ENCODE measurements around the gene PERM1. TPM values are rescaled to one million over a fixed set of nuclear protein-coding genes. Genes with fewer than 3 reads are reported as not detected.

PERM1 gene, protein sequence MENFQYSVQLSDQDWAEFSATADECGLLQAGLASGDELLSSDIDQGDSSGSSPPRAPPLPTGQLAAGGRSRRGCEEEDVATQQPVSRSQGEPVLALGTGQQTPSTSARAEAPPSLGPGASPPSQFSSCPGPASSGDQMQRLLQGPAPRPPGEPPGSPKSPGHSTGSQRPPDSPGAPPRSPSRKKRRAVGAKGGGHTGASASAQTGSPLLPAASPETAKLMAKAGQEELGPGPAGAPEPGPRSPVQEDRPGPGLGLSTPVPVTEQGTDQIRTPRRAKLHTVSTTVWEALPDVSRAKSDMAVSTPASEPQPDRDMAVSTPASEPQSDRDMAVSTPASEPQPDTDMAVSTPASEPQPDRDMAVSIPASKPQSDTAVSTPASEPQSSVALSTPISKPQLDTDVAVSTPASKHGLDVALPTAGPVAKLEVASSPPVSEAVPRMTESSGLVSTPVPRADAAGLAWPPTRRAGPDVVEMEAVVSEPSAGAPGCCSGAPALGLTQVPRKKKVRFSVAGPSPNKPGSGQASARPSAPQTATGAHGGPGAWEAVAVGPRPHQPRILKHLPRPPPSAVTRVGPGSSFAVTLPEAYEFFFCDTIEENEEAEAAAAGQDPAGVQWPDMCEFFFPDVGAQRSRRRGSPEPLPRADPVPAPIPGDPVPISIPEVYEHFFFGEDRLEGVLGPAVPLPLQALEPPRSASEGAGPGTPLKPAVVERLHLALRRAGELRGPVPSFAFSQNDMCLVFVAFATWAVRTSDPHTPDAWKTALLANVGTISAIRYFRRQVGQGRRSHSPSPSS
- not detected in 2 replicates for total RNA-seq

DNA sequence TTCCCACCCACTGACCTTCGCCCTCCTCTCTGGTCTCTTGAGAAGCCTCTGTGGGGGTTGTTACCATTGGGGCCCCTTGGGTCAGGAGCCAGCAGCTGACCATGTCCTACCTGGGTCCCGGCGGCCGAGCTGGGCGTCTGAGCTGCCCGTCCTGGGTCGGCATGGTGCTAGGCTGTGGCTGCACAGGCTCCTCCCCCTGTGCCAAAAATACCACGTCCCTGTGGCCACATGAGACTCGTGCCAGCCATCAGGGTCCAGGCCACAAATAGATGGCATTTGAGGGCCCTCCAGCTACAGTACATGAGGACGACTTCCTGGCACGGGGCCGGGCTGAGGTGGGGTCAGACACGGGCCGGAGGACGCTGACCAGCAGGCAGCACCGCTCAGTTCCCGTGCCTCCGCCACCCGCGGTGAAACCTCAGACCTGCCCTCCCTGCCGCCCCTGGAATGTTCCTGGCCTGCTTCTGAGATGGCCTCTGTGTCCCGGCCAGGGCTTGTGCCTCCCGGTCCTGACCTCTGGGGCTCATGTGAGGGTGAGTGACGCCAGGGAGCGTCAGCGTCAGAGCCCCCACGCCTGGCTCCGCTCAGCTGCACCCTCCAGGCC, at the start of gene PERM1:
Gene PERM1, minus strand, starts transcription at position 139 of the 604 bp plus-strand sequence. CDS start 1,064 bp downstream, outside the sequence.
- intact Hi-C loops (cut with micrococcal nuclease) = loop anchor here (5.0 kb wide), 1 partner anchor 310 kb away; no protein-coding TSS in a partner anchor

DNA sequence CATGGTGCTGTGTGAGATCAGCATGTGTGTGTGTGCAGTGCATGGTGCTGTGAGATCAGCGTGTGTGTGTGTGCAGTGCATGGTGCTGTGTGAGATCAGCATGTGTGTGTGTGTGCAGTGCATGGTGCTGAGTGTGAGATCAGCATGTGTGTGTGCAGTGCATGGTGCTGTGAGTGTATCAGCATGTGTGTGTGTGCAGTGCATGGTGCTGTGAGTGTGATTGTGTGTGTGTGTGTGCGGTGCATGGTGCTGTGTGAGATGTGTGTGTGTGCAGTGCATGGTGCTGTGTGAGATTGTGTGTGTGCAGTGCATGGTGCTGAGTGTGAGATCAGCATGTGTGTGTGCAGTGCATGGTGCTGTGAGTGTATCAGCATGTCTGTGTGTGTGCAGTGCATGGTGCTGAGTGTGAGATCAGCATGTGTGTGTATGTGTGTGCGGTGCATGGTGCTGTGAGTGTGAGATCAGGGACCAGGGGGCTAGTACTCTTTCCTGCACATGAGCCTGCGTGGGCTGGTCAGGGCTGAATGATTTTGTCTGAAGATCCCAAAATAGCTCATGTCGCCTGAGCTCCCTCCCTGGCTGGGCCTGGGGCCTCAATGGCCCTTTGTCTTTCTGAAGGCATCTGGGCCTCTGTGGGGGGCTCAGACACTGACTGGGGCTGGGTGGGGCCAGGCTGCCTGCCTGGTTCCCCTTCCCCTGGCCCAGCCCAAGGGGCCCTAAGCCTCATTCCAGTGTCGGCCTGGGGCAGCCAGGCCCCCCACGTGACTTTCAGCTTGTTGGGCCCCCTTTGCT, 49.2 kb upstream of the PERM1 start:
- intact Hi-C loops (cut with micrococcal nuclease) = loop anchor here (10.0 kb wide), 1 partner anchor 884 kb away; the partner anchor contains the start of genes CALML6 and TMEM52

DNA sequence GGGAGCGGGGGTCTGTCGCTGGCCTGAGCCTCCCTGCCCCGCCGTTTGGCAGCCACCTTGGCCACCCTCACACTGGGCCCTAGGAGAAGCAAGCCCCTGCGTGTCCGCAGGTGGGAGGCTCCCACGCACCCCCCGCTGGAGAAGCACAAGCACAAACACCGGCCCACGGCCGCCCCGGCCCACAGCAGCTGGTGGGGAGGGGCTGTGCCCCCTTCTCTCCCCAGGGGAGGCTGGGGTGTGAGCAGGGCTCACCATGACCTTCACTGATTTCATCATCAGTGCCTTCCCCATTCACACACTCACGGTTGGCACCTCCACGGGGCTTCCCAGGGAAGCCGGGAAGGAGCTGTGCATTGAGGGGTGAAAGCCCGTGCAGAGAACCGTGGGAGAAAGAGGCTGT, 45.9 kb upstream of the PERM1 start:
- intact Hi-C loops (cut with micrococcal nuclease) = no loop called here

DNA sequence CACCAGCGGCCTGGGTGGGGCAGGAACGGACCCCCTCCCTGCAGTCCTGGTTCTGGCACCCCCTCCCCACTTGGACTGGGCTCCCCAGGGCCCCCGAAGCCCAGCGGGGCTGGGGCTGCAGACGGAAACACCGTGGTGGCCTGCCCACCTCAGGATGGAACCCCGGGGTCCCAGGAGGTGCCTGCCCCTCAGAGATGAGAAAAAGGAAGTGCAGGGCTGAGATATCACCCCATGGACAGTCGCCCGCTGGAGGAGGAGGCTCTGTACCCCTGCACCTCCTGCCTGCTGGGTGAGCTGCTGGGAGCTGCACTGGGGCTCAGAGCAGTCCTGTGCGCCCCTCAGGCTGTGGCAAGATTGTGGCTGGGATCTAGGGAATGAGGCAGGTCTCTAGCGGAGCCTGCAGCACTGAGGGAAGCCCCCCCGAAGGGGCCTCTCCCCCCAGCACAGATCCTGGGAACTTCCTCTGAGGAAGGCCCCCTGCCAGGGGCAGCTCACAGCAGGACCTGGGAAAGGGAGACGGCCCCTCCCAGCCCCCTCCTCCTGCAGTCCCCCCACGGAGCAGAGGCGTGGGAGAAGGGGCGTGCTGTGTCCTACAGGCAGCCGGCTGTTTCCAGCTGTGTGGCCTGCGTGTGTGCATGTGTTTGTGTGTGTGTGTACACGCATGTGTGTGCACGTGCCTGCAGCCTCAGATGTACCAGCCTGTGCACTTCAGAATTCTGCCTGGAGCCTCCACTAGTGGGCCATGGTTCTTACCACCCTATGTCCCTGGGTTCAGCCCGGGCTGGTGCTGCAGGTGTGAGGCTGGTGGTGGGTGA, 44.9 kb upstream of the PERM1 start:
- intact Hi-C loops (cut with micrococcal nuclease) = no loop called here

DNA sequence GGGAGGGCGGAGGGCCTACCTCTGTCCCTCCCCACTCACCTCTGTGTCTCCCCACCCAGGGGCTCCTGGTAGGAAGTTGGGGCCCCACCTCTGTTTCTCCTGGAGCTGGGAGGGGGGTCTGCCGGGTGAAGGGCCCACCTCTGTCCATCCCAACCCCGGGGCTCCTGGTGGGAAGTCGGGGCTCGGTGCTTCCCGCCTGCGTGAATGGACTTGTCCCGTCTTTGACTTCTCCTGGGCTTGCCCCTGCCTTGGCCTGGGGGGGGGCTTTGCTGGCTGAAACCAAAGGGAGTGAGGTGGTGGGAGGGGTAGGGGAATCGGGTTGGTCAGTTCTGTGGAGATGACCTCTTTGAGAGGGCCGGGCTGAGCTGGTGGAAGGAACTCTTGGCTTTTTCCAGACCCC, 43.8 kb upstream of the PERM1 start:
- intact Hi-C loops (cut with micrococcal nuclease) = no loop called here

DNA sequence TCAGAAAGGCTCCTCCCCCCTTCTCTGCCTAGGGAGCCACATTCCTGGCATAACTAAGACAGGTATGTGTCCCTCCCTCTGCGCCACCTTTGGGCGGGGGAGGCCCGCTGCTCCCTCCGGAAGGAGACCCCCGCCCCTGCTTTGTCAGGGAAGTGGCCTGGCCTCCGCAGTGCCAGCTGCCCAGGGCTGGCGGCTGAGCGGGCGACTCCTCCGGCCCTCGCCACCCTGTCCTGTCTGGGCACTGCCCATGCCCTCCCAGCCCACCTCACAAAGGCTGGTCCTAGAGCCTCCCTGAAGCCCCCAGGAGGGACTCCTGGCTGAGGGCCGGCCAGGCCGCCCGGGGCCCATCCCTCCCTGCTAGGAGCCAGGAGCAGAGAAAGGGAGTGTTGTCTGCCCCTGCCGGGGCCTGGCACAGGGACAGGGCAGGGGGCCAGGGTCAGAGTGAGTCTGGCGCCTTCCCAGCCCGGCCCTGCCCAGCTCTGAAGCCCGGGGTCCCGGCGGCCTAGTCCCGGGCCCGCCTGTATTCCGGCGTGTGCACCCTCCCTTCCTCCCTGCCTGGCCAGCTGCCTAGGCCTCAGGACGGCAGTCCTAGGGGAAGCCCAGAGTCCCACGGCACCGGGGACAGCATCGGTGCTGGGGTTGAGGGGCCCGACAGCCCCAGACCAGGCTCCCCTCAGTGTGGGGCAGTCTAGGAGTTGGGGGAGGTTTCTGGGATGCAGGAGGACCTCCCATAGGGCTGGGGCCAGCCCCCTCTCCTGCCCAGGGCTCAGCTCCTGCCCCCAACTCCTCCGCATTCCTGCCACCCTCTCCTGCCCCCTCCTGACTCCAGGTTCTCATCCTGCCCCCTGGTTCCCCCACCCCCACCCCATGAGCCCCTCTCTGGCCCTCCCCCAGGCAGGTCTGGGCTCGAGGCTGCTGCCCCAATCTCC, 43.1 kb upstream of the PERM1 start:
- intact Hi-C loops (cut with micrococcal nuclease) = no loop called here

DNA sequence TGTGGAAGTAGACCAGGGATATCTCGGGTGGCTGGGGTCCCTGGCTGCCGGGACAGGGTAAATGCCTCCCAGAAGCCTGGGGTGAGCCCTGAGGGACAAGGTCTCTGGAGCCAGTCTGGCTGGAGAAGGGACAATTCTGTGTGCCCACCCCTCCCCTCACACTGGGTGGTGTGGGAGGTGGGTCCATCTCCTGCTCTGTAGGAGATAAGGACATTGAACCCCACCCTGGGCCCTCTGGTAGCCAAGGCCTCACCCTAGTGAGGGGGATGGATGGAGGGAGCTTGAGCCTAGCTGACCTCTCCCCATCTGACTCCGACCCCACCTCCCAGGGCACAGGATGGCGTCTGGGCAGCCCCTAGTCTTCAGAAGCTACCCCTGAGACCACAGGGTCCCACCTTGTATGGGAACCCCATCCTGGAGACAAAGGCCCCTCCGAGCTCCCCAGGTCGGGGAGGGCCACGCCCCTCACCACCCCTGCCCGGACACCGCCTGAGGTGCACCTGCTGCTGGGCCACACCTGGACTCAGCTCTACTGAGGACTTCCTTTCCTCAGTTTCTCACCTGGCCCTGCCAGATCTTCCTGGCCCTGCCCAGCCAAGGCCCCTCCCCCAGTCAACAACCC, 42.4 kb upstream of the PERM1 start:
- intact Hi-C loops (cut with micrococcal nuclease) = no loop called here

DNA sequence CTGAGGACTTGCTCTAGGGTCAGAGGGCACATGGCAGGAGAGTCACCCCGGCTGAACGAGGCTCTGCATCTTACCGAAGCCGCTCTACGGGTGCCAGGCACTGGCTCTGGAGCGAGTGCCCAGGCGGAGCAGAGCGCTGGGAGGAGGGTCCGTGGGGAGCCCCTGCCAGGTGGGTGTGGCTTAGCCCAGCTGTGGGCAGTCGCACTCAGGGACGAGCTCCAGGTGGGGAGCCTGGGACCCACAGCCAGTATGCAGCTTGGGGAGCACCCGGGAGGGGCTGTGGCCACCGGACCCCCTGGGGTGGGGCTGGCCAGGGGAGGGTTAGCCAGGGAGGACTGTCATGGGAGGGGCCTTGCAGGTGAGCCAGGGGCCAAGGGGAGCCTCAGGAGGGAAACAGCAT, 41.8 kb upstream of the PERM1 start:
- intact Hi-C loops (cut with micrococcal nuclease) = no loop called here

DNA sequence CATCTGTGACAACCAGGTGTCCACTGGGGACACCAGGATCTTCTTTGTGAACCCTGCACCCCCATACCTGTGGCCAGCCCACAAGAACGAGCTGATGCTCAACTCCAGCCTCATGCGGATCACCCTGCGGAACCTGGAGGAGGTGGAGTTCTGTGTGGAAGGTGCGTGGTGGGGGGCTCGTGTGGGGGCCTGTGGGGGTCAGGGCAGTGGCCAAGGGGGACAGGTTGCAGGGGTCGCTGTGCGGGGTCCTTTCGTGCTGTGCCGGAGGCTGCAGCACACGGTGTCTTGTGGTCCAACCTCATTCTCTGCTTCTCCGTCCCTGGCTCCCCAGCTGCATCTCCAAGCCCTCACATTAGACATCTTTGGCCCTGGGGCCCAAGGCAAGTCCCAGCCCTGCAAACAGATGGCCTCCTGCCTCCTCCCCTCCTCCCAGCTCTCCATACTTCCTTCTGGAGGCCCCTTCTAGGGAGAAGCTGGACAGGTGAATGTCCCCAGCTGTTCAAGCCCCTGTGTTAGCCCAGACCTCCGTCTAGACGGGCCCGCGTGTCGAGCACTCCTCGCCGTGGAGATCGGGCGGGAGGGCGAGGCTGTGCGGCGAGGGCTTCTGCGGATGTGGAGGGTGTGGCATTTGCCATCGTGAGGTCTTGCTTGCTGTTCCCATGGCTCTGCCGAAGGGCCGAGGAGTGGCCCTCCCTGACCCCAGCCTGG, 40.6 kb upstream of the PERM1 start:
- intact Hi-C loops (cut with micrococcal nuclease) = no loop called here

DNA sequence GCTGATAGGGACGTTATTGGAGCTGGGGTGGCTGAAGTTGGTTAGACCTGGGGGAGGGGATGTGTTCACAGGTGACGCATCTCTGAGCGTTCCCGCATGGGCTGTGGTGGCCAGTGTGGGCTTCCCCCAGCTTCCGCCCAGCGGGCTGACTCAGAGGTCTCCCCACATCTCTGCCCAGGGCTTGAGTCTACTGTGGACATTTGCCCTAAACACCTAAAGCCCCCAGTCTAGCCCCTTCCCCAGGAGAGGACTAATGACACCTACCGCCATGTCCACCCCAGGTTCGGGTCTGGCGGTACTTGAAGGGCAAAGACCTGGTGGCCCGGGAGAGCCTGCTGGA, 40.0 kb upstream of the PERM1 start:
- intact Hi-C loops (cut with micrococcal nuclease) = no loop called here

DNA sequence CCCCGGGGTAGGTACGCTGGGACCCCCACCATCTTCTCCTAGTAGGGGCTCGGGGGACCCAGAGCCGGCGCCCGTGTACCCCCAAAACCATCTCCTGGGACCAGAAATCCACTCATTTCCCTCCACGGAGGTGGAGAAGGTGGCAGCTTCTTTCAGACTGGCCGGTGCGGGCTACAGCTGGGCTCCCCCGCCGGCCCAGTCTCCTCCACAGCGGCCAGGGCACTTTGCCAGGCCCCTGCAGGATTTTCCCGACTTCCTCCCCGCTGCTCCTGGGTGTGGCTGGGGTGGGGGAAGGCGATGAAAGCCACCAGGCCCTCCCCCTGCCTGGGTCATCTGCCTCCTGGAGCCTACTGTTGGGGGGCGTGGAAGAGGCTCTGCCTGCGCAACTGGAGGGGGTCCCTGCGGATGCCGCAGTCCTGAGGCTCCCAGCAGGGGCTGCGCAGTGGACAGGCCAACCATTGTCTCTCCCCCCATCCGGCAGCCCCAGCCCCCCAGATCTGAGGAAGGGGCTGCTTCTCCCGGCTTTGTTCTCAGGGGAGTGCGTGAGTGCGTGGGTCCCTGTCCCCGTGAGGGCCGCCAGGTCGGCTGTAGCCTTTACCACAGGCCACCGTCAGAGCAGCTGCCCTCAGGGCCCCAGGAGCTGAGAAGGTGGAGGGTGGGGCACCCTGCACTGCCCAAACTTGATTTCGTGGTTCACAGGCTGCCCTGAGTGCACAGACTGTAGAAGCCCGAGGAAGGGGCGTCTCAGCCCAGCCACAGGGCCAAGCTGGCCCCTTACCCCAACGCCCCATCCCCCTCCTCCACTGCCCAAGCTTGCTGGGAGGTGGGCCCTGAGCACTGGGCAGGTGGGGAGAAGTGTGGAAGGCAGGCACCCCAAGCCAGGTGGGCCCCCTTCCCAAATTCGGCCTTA, 39.4 kb upstream of the PERM1 start:
- intact Hi-C loops (cut with micrococcal nuclease) = no loop called here

DNA sequence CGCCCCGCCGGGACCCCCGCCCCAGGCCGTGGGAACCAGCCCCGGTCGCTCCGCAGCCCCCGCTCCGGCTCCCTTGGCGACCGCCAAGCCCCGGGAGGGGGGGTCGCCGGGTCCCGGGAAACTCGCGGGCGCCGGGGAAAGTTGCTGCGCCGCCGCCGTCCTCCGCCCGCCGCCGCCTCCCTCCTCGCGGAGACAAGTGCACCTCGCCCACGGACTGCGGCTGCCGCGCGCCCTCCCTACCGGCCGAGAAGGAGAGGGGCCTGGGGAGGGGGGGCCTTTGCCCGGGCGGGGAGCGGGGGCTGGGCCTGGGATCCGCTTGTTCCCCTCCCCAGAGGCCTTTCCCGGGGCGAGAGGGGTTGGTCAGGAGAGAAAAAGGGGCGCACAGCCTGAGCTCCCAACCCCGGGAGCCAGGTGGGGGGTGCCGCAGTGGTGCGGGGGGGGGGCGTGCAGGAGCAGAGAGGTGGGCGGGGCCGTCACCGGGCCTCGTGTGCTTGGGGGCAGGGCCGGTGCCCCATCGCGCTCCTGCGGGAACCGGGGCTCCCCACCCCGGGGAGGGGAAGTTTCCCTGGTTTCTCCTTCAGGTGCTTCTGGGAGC, 38.6 kb upstream of the PERM1 start:
- intact Hi-C loops (cut with micrococcal nuclease) = no loop called here

DNA sequence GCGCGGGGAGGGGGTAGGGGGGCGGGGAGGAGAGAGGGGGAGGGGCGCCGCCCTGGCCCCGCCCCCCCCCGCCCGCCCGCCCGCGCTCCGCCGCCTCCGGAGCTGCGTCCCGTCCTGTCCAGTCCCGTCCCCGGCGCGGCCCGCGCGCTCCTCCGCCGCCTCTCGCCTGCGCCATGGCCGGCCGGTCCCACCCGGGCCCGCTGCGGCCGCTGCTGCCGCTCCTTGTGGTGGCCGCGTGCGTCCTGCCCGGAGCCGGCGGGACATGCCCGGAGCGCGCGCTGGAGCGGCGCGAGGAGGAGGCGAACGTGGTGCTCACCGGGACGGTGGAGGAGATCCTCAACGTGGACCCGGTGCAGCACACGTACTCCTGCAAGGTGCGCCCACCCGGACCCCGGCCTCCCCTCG, 38.1 kb upstream of the PERM1 start, which contains the start of gene AGRN:
Gene AGRN, plus strand, starts transcription at position 121 of the 405 bp plus-strand sequence. Its CDS starts 53 bp downstream, at position 174.
- intact Hi-C loops (cut with micrococcal nuclease) = loop anchor here (1.0 to 10.0 kb wide), 4 partner anchors 13 to 55 kb away; partner anchors contain the start of genes KLHL17 and PLEKHN1

DNA sequence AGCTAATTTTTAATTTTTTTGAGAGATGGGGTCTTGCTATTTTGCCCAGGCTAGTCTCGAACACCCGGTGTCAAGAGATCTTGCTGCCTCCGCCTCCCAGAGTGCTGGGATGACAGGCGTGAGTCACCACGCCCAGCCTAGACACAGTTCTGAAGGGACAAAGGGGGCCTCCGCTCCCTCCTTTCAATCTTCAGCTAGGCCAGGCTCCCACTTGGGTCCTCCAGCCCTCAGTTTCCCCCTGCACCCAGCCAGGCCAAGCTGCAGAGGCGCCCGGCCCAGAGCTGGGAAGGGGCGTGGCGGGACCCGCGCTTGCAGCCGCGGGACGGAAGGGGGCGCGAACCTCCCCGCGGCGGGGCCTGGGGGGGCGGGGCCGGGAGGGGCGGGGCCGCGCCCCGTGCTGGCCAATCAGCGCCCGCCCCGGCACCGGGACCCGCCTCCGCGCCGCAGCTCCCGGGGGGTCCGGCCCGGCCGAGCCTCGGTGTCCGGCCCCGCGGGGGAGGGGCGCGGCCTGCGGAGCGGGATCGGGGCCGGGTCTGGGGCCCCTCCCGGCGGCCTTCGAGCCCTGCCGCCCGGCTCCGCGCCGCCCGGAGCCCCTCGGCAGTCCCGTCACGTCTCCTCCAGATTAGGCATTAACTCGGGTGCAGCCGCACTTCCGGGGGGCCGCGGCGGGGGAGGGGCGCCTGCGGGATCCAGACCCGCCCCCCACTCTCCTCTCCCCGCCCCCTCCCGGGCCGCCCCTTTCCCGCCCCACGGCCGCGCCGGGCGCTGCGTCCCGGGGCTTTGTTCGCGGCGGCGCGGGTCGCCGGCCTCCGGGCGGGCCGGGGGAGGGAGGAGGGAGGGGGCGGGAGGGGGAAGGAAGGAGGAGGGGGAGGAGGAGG, 37.5 kb upstream of the PERM1 start:
- intact Hi-C loops (cut with micrococcal nuclease) = loop anchor here (1.0 to 10.0 kb wide), 4 partner anchors 14 to 55 kb away; partner anchors contain the start of genes KLHL17 and PLEKHN1

DNA sequence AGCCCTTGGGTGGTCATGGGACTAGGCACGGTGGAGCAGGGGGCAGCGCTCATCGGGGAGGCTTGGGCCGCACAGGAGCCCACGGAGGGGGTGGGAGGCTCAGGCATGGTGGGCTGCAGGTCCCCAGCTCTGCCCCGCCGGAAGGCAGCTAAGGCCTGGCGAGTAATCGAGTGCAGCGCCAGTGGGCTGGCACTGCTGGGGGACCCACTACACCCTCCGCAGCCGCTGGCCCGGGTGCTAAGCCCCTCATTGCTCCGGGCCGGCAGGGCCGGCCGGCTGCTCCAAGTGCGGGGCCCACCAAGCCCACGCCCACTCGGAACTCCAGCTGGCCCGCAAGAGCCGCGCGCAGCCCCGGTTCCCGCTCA, 36.4 kb upstream of the PERM1 start:
- intact Hi-C loops (cut with micrococcal nuclease) = loop anchor here (2.0 to 10.0 kb wide), 2 partner anchors 50 to 54 kb away; partner anchors contain the start of genes KLHL17 and PLEKHN1

All from T-helper 1 cell treated with Interleukin-12 subunit alpha and Interleukin-12 subunit beta and Interleukin-4 antibody, amounts not matched to agents 30 ng/mL and 1 ng/mL, for 36 hours (primary cell).